Measurements from ENCODE around the gene SYNDIG1.

The SYNDIG1 gene

DNA sequence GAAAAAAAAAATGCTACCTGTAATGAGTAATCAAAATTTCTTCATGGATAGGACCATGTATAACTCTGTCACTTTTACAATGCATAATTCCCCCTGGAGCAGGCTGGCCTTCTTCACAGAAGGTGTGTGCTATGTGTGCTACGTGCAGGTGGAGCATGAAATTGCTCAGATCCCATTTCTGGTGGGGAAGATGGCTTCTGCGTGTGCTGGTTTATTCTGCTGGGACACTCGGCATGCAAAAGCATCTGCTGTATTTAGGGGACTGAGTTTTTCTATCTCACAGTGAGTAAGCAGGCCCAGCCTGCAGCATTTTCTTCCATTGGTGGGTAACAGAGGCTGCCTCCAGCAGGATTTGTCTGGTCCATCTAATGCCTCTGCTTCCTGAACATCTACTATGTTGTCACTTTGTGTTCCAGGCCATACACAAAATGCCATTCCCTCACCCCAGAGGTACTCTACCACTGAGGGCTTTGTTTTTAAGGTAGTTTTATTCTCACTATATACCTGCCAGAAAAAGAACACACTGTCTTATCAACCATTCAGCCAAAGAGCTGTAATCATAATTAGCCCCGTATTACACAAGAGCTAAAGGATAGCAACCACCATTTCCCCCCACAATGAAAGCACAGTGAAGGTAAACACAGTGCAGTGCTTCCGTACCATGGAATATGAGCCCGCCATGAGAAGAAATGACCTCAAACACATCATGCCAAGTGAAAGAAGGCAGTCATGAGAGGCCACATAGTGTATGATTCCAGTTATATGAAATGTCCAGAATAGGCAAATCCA is 62.4 kb downstream of the SYNDIG1 start:
- Mint-ChIP-seq H3K4me1 (ENCODE audit: low read depth) (no peaks in the 10 kb centered on the region), H3K27ac (no peak overlapping the region), H3K9me3 (peaks cover 5% of the 10 kb centered on the region), H3K36me3 (ENCODE audit: low read depth) (no peaks in the 10 kb centered on the region), H3K27me3 (ENCODE audit: low read depth) (peaks cover 3% of the 10 kb centered on the region), H3K4me3 (no peak overlapping the region)

DNA sequence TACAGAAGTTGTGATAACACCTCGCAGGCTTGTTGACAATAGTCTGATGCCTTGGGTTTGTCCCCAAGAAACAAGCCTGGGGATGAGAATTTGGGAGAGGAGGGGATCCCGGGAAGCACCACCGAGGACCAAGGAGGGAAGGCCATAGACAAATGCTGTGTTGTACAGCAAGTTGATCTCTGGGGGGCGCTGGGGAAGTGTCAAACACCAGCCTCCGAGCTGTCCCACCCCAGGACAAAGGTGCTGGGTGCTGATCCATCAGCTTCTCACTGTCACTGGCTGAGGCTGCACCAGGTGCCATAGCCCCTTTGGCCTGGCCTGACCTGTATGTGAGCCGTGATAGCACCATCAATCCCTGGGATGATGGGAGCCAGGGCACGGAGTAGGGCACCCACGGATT is 64.0 kb downstream of the SYNDIG1 start:
- no peak overlapping the region for H3K4me3 Mint-ChIP-seq
- H3K9me3 Mint-ChIP-seq: peaks cover 5% of the 10 kb centered on the region
- no peaks in the 10 kb centered on the region for H3K27me3 Mint-ChIP-seq (ENCODE audit: low read depth)
- no peaks in the 10 kb centered on the region for H3K36me3 Mint-ChIP-seq (ENCODE audit: low read depth)
- H3K4me1 Mint-ChIP-seq (ENCODE audit: low read depth): no peaks in the 10 kb centered on the region
- no peak overlapping the region for H3K27ac Mint-ChIP-seq

DNA sequence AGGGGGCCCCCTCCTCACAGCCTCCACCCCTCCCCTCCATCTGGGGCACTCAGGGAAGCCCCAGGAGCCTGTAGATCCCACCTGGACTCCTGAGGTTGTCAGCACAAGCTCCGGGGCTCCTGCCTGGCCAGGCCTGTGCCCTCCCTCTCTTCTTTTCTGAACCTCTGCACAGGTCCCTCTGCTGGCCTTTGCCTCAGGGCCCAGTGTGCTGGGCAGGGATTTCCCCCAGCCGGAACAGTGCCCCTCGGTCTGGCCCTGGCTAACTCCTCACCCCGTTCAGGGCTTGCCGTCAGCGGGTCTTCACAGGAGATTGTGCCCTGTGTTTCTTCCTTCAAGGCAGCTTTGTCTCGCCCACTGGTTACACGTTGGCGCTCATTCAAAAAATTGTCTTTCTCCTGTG is 64.9 kb downstream of the SYNDIG1 start:
- no peaks in the 10 kb centered on the region for H3K27me3 Mint-ChIP-seq (ENCODE audit: low read depth)
- no peak overlapping the region for H3K4me3 Mint-ChIP-seq
- H3K27ac Mint-ChIP-seq: no peak overlapping the region
- no peaks in the 10 kb centered on the region for H3K4me1 Mint-ChIP-seq (ENCODE audit: low read depth)
- H3K36me3 Mint-ChIP-seq (ENCODE audit: low read depth): no peaks in the 10 kb centered on the region
- H3K9me3 Mint-ChIP-seq: peaks cover 5% of the 10 kb centered on the region

DNA sequence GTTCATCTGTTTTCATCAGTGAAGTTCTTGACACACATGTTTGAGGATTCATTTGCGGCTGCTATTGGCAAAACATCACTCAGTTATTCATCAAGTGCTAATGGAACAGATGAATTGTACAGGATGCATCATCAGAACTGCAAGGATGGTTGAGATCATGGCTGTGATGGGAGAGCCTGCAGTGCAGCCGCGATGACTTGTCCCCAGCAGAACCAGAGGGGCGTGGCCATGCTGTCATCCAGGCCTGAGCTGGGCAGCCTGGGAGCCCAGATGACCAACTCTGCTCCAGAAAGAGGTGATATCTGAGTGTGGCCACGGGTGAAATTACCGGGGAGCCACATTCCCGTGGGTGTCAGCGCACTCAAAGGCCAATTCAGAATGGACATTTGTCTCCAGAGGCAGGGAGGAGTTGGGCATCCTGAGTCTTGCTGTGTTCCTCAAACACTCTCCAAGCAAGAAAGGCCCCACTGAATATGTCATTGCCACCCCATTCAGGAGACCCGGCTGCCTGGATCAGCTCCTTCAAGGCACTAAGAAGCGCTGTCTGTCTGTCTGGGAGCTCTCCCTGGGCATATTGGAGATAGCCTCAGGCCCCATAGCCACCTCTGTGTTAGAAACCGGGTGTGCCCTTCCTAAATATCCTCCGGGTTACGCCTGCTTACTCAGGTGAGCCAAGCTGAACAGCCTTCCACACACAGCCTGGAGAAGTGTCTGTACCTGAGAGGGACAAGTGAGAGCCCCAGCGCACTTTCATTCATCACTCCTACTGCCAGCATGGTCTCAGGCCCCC is 66.7 kb downstream of the SYNDIG1 start:
- H3K27me3 Mint-ChIP-seq (ENCODE audit: low read depth): peaks cover 1% of the 10 kb centered on the region
- H3K4me3 Mint-ChIP-seq: no peak overlapping the region
- H3K4me1 Mint-ChIP-seq (ENCODE audit: low read depth): no peaks in the 10 kb centered on the region
- no peak overlapping the region for H3K27ac Mint-ChIP-seq
- H3K9me3 Mint-ChIP-seq: no peaks in the 10 kb centered on the region
- no peaks in the 10 kb centered on the region for H3K36me3 Mint-ChIP-seq (ENCODE audit: low read depth)

DNA sequence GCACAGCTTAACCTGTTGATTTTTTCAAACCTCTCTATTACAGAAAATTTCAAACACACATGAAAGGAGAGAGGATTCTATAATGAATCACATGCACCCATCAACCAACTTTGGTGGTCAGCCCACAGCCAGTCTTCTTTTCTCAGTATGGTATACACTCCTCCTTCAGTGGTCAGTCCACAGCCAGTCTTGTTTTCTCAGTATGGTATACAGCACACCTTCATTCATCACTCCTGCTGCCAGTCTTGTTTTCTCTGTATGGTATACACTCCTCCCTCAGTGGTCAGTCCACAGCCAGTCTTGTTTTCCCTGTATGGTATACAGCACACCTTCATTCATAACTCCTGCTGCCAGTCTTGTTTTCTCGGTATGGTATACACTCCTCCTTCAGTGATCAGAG is 67.8 kb downstream of the SYNDIG1 start:
- Mint-ChIP-seq H3K9me3 (no peaks in the 10 kb centered on the region), H3K27me3 (ENCODE audit: low read depth) (peaks cover 4% of the 10 kb centered on the region), H3K36me3 (ENCODE audit: low read depth) (no peaks in the 10 kb centered on the region), H3K27ac (no peak overlapping the region), H3K4me3 (no peak overlapping the region), H3K4me1 (ENCODE audit: low read depth) (no peaks in the 10 kb centered on the region)

DNA sequence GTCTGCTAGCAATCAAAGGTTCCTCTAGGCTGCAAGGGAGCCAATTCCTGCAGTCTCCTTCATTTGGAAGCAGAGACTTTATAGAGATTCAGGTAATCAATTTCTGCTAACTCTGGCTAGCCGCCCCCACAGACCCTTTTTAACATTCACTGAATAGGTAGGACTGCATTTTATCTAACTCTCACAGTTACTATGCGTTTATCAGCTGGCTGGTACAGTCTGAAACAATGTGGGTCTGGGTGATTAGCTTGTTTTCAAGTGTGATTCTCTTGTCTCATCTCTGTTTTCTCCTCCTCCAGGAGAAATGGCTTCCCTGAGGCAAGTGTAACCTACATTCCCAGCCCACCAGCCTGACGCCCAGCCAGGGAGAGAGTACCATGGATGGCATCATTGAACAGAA is 73.3 kb downstream of the SYNDIG1 start:
- Mint-ChIP-seq H3K9me3 (no peaks in the 10 kb centered on the region), H3K4me3 (no peak overlapping the region), H3K27me3 (ENCODE audit: low read depth) (peaks cover 4% of the 10 kb centered on the region), H3K36me3 (ENCODE audit: low read depth) (no peaks in the 10 kb centered on the region), H3K27ac (no peak overlapping the region), H3K4me1 (ENCODE audit: low read depth) (no peaks in the 10 kb centered on the region)

DNA sequence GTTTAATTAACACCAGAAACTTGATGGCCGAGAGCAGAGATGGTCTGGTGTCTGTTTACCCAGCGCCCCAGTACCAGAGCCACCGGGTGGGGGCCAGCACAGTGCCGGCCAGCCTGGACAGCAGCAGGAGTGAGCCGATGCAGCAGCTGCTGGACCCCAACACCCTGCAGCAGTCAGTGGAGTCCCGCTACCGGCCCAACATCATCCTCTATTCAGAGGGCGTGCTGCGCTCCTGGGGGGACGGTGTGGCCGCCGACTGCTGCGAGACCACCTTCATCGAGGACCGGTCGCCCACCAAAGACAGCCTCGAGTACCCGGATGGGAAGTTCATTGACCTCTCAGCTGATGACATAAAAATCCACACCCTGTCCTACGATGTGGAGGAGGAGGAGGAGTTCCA is 73.7 kb downstream of the SYNDIG1 start:
- Mint-ChIP-seq H3K4me3 (no peak overlapping the region), H3K36me3 (ENCODE audit: low read depth) (no peaks in the 10 kb centered on the region), H3K27me3 (ENCODE audit: low read depth) (peaks cover 4% of the 10 kb centered on the region)

DNA sequence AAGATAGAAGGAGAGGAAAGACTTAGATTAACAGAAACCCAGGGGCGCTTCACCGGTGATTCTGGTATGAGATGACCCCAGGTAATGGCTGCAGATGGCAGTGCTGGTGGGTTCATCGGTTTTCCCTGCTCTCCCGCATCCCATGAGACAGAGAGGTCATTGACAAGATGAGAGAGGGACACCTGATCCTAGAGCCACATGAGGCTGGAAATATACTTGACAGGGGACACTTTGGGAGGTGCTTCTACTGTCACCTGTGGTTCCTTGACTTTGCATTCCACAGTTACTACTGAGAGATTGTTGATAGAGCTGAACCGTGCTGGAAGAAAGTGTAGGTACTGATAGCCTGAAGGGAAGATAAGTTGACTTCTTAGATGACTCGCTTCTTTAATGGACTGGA is 74.3 kb downstream of the SYNDIG1 start:
- no peak overlapping the region for H3K27ac Mint-ChIP-seq
- H3K9me3 Mint-ChIP-seq: no peaks in the 10 kb centered on the region
- peaks cover 4% of the 10 kb centered on the region for H3K27me3 Mint-ChIP-seq (ENCODE audit: low read depth)
- no peak overlapping the region for H3K4me3 Mint-ChIP-seq
- no peaks in the 10 kb centered on the region for H3K4me1 Mint-ChIP-seq (ENCODE audit: low read depth)
- no peaks in the 10 kb centered on the region for H3K36me3 Mint-ChIP-seq (ENCODE audit: low read depth)

More for the DNA sequence above, 73.7 kb downstream of the SYNDIG1 start:
- H3K9me3 Mint-ChIP-seq: no peaks in the 10 kb centered on the region
- H3K27ac Mint-ChIP-seq: no peak overlapping the region
- no peaks in the 10 kb centered on the region for H3K4me1 Mint-ChIP-seq (ENCODE audit: low read depth)

DNA sequence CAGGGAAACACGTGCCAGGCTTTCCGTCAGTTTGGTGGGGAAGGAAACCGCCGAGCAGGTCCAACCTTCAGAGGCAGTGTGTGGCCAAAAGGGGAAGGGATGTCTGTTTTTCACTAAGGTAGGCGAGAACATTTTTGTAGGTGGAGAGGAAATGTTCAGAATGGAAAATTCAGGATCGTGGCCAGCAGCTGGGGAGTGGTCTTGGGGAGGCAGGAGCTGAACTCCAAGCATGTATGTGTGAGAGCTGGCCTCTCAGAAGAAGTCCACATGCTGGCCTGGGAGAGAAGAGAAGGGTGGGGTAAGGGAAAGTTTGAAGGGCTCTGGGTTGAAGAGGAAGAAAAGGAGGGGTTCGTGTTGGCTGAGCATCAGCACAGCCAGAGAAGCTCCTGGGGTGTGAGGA is 74.9 kb downstream of the SYNDIG1 start:
- Mint-ChIP-seq H3K27me3 (ENCODE audit: low read depth) (peaks cover 4% of the 10 kb centered on the region), H3K9me3 (no peaks in the 10 kb centered on the region), H3K4me3 (no peak overlapping the region)

DNA sequence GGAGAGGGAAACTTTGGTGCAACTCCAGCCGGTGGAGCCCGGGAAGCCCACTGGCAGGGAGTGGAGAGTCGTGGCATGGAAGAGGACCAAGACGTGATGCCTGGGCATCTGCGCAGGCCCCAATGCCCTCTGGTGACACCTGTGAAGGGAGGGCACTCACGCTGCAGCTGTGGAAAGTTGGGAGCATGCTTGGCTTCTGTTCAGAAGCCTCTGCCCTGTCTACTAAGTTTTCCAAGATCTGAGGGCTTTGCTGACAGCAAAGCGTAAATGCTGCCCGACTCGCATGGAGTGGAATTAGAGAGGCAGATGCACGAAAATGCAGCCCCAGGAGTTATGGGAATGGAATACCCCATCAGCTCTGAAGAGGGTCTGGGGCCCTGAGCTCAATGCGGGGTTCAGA is 75.7 kb downstream of the SYNDIG1 start:
- Mint-ChIP-seq H3K27me3 (ENCODE audit: low read depth) (peaks cover 4% of the 10 kb centered on the region), H3K9me3 (no peaks in the 10 kb centered on the region), H3K4me3 (no peak overlapping the region), H3K27ac (no peak overlapping the region), H3K36me3 (ENCODE audit: low read depth) (no peaks in the 10 kb centered on the region), H3K4me1 (ENCODE audit: low read depth) (no peaks in the 10 kb centered on the region)

More for the DNA sequence above, 74.9 kb downstream of the SYNDIG1 start:
- Mint-ChIP-seq H3K36me3 (ENCODE audit: low read depth) (no peaks in the 10 kb centered on the region), H3K4me1 (ENCODE audit: low read depth) (no peaks in the 10 kb centered on the region), H3K27ac (no peak overlapping the region)

DNA sequence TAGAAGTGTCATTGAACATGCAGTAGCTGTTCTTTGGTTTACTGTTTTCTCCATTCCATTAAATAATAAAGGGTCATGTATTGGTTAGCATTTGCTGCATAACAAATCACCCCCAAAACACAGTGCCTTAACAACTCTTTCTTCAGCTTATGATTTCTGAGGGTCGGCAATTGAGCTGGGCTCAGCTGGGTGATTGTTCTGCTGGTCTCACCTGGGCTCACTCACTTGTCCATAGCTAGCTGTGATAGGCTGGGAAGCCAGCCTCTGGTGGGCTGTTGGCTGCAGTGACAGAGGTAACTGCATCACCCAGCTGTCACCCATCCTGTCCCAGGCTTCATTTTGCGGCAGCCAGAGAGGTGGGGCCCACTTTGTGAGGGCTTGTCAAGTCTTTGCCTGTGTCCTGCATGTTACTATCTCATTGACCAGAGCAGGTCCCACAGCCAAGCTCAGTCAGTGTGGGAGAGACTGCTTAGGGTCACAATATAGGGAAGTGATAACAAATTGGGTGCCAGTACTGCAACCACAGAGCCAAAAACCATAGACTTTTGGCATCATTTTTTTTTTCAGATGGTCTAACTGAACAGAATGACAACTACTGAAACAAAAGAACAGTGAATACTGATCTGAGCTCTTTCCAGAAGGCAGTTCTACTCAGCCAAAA is 76.9 kb downstream of the SYNDIG1 start:
- H3K27me3 Mint-ChIP-seq (ENCODE audit: low read depth): peaks cover under 1% of the 10 kb centered on the region
- H3K4me1 Mint-ChIP-seq (ENCODE audit: low read depth): no peaks in the 10 kb centered on the region
- H3K9me3 Mint-ChIP-seq: no peaks in the 10 kb centered on the region
- no peak overlapping the region for H3K27ac Mint-ChIP-seq
- no peak overlapping the region for H3K4me3 Mint-ChIP-seq
- H3K36me3 Mint-ChIP-seq (ENCODE audit: low read depth): no peaks in the 10 kb centered on the region

DNA sequence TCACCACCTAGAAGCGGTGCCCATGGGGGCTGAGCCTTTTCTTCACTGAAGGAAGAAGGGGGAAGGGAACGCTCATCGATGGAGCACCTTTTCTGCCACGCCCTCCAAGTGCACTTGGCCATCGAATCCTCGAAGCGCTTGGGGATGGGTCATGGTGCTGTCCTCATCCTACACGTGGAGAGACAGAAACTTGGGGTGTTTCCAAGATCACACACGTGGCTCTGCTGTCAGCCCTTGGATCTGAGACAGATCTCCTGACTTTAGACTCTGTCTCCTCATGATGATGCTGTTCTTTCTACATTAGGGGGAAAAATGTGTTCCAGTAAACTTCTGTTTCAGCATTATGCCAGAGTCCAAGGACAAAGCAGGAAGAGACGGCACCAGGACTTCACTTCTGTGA is 78.5 kb downstream of the SYNDIG1 start:
- H3K4me3 Mint-ChIP-seq: no peak overlapping the region
- no peak overlapping the region for H3K27ac Mint-ChIP-seq
- H3K27me3 Mint-ChIP-seq (ENCODE audit: low read depth): no peaks in the 10 kb centered on the region
- H3K36me3 Mint-ChIP-seq (ENCODE audit: low read depth): no peaks in the 10 kb centered on the region
- H3K9me3 Mint-ChIP-seq: no peaks in the 10 kb centered on the region
- no peaks in the 10 kb centered on the region for H3K4me1 Mint-ChIP-seq (ENCODE audit: low read depth)

DNA sequence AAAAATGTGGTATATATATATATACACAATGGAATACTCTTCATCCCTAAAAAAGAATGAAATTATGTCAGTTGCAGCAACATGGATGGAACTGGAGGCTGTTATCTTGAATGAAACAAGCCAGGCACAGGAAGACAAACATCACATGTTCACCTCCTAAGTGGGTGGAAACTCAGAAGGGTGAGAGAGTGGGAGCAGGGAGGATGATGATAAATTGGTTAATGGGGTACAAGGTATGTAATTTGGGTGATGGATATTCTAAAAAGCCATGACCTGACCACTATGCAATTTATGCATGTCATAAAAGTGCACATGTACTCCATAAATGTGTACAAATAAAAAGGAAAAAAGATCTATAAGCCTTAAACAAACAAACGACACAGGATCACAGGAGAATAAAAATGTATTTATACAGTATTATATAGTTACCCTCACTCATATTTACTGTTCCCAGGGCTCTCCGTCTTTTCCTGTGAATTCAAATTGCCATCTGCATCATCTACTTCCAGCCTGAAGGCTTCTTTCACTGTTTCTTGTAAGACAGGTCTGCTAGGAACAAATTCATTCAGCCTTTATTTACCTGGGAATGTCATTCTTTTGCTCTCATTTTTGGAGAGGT is 89.8 kb downstream of the SYNDIG1 start:
- Mint-ChIP-seq H3K4me3 (no peak overlapping the region), H3K4me1 (ENCODE audit: low read depth) (no peaks in the 10 kb centered on the region), H3K27ac (no peak overlapping the region), H3K36me3 (ENCODE audit: low read depth) (no peaks in the 10 kb centered on the region), H3K27me3 (ENCODE audit: low read depth) (no peaks in the 10 kb centered on the region), H3K9me3 (peaks cover 4% of the 10 kb centered on the region)

DNA sequence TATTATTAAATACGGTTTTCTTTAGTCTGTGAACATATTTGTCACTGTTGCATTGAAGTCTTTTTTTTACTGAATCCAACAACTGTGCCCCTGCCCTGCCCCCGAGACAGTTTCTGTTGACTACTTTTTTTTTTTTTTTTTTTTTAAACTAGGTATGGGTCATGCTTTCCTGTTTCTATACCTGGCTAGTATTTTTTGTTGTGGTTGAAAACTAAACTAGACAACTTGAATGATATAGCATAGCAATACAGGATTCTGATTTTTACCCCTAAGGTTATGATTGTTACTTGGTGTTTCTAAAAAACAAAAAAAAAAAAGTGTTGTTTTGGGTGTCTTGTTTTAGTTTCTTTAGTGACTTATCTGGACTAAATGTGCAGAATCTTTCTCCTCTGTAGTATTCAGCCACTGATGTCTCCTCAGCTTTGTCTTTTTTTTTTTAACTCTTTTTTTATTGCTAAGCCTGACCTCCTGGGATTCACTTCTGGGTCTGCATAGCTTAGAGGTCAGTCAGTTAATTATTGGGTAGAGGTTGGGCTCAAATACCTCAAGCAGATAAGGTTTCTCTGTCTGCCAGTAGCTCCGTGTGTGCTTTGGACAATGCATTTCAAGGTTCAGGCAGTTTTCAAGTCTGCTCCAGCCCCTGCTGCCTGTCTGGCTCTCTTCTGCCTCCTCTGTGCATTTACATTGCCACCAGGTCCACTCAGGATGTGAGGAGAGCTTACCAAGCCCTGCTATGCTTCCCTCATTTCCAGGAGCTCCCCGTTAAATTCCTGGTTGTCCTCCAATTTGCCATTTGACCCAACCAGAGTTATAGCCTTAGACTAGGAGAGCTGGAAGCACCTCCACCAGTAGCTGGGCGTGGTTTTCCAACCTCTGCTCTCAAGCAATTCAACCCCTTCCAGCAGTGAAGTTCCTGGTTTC is 91.4 kb downstream of the SYNDIG1 start:
- H3K9me3 Mint-ChIP-seq: peaks cover 6% of the 10 kb centered on the region
- H3K4me1 Mint-ChIP-seq (ENCODE audit: low read depth): no peaks in the 10 kb centered on the region
- no peak overlapping the region for H3K27ac Mint-ChIP-seq
- no peaks in the 10 kb centered on the region for H3K36me3 Mint-ChIP-seq (ENCODE audit: low read depth)
- H3K27me3 Mint-ChIP-seq (ENCODE audit: low read depth): no peaks in the 10 kb centered on the region
- no peak overlapping the region for H3K4me3 Mint-ChIP-seq
